GM13976 (cell line): Measurements from ENCODE around the gene PKD1L1.

Experiments used
- DNase-seq: peaks from one replicate; pipeline ENCODE4 v3.0.0; 2012; ENCODE audit warnings: low spot score
- in situ Hi-C: fragments of 300-500 bp; cut with MboI; formaldehyde crosslinking; loops from one replicate; pipeline ENCODE4 v1.12.0; 2022; ENCODE audit warnings: low sequenced_read_pairs, mixed read lengths, inconsistent platforms; ENCODE audit not compliant: unreplicated experiment
- TF ChIP-seq, protein P1 (sequence below): IDR thresholded peaks from 2 replicates; pipeline ENCODE4 v1.5.1; 2012; ENCODE audit warnings: borderline replicate concordance, mild to moderate bottlenecking; ENCODE audit not compliant: insufficient read depth; ENCODE audit errors: extremely low read depth, missing control alignments, control extremely low read depth

PKD1L1 gene

DNA sequence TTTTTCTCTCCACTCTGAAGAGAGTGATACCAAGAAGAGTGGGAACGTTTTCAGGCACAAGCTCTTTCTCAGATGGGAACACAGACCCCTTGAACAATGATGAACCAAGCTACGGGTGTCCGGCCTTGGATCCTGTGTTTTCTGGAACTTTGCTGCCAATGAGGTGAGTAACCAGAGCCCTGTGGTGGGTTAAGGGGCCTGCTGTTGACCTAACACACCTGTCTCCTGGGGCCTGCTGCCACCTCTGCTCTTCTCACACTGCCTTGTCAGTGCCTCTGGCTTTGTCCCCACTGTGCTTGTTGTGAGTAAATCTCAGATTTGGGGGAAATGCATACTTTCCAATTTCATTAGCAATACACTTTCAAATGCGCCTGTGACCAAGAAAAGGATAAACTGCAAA is 1.4 kb upstream of the PKD1L1 start:
- TF ChIP-seq, protein P1, sequence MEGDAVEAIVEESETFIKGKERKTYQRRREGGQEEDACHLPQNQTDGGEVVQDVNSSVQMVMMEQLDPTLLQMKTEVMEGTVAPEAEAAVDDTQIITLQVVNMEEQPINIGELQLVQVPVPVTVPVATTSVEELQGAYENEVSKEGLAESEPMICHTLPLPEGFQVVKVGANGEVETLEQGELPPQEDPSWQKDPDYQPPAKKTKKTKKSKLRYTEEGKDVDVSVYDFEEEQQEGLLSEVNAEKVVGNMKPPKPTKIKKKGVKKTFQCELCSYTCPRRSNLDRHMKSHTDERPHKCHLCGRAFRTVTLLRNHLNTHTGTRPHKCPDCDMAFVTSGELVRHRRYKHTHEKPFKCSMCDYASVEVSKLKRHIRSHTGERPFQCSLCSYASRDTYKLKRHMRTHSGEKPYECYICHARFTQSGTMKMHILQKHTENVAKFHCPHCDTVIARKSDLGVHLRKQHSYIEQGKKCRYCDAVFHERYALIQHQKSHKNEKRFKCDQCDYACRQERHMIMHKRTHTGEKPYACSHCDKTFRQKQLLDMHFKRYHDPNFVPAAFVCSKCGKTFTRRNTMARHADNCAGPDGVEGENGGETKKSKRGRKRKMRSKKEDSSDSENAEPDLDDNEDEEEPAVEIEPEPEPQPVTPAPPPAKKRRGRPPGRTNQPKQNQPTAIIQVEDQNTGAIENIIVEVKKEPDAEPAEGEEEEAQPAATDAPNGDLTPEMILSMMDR, result no peak
- in situ Hi-C loops, result loop anchor here (10.0 kb wide), 1 partner anchor 165 kb away; no protein-coding TSS in a partner anchor
- DNase-seq, result no peak

- TF ChIP-seq, protein P1, result no peak
- DNase-seq, result no peak
- in situ Hi-C loops, result loop anchor here (10.0 kb wide), 1 partner anchor 167 kb away; no protein-coding TSS in a partner anchor
Measured at GRCh38 chr7:47947355-47947749, 914 bp downstream of the PKD1L1 start.

DNA sequence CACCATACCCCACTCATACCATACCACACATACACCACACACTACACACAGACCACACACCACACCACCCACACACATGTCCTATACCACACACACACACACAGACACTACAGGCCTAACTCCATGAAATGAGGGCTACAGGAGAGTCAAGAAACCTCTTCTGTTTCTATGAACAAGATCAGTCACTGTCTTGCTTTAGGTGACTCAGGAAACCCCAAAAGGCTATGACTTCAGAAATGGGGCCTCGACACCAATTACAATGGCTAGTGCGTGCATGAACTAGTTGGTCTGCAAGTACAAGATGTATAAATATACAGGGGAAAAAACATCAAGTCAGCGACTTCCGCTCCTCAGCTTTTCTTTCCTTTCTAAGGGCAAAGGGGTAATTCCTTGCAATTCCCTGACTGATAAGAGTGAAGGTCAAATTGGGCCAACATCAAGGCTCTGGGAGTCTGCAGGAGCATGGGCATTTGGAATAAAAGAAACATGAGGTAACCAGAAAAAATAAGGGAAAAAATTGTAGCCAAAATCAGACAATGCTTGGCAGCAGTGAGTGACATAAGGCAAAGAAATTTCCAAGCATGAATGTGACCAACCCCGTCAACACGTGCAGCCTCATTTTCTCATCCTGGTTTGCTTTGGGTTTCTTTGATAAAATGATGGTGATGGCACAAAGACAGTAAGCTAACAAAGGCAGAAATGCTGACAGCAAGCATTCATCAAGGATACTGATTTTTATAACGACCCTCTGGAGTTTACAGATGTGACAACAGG is 1.5 kb downstream of the PKD1L1 start:
- in situ Hi-C loops, result loop anchor here (10.0 kb wide), 1 partner anchor 168 kb away; no protein-coding TSS in a partner anchor
- TF ChIP-seq, protein P1, result no peak
- no peak for DNase-seq

GRCh38 chr7:47945261-47946015 is 2.8 kb downstream of the PKD1L1 start:
- peak; percentile 62 for DNase-seq

DNA sequence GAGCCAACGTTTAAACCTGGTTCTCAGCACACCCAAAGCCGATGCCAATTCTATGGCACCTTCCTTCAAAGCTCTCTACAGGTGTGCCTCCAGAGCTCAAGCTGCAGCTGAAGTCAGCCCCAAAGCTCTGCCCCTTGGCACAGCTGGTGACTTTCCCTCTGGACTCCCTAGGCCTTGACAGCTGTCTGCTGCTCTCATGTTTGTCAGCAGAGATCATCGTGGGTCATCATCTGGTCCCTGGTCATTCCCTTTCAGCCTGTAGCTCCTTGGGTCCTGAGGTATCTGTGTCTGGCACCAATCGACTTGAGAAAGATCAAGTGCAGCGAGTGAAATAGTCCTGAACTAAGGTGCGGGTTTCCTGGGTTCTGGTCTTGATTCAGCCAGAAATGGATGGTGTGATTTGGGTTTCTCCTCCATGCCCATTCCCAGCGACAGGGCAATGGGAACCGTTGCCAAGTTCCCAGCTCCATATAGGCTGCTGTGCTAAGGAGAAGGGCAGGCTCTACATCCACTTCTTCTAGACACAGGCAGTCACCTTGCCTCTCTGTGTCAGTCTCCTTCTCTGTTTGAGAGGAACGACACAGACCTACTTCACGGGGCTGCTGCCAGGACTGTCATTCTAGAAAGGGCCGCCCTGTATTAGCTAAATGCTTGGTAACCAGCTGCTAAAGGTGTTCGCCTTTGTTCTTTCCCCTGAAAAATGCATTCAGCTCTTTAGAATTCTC is 3.6 kb downstream of the PKD1L1 start:
- in situ Hi-C loops, result loop anchor here (10.0 kb wide), 1 partner anchor 170 kb away; no protein-coding TSS in a partner anchor
- TF ChIP-seq, protein P1, result no peak
- no peak for DNase-seq

More at GRCh38 chr7:47945261-47946015, 2.8 kb downstream of the PKD1L1 start:
- TF ChIP-seq, protein P1, result peak; percentile 55
- in situ Hi-C loops, result loop anchor here (10.0 kb wide), 1 partner anchor 169 kb away; no protein-coding TSS in a partner anchor
